ENCODE data around the gene SLC47A2.

GRCh38 chr17:19748807-19749193 is 32.4 kb upstream of the SLC47A2 start:
- TF ChIP-seq REST (IDR thresholded peaks at IDR 0.05; ENCODE audit: insufficient read depth in 1 of 2, low read depth in 2 of 2, low read length in 2 of 2) = no peak
- no peak for TF ChIP-seq TAF1 (IDR thresholded peaks at IDR 0.05; ENCODE audit: borderline replicate concordance, insufficient read depth, low read length)
- no peak for TF ChIP-seq SIN3A (IDR thresholded peaks at IDR 0.05; ENCODE audit: borderline replicate concordance, insufficient read depth, low read length)
- no peak for TF ChIP-seq POLR2AphosphoS5 (IDR thresholded peaks at IDR 0.05; ENCODE audit: low read depth, low read length)
- TF ChIP-seq FOXP2 (optimal IDR thresholded peaks at IDR 0.05; ENCODE audit: borderline replicate concordance, extremely low read depth, extremely low read length, insufficient read depth) = no peak

Data from PFSK-1 (cell line).